ENCODE measurements around the gene FBXL16. TPM values are rescaled to one million over a fixed set of nuclear protein-coding genes. Genes with fewer than 3 reads are reported as not detected.

FBXL16 gene
- total and polyA plus RNA-seq, 2 of the 13 experiments (the other 11 are each of a cell fraction or from before 2014, with no cell fraction given), result 0.22 to 2.0 TPM

- no peak for TF ChIP-seq SNAPC4 (CRISPR knock-in tag; IDR thresholded peaks at IDR 0.05)
- peak in 1 of 2 experiments; percentile 80; a peak in 2 of 4 replicates for TF ChIP-seq POLR2A (IDR thresholded peaks at IDR 0.05; ENCODE audit: insufficient read depth in 1 of 2, low read depth in 2 of 2, low read length in 2 of 2)
- TF ChIP-seq ZBTB20 (CRISPR knock-in tag; IDR thresholded peaks at IDR 0.05; ENCODE audit: borderline replicate concordance, low read depth), result no peak
- TF ChIP-seq ZNF589 (CRISPR knock-in tag; conservative IDR thresholded peaks at IDR 0.05), result no peak
- TF ChIP-seq ISL2 (CRISPR knock-in tag; IDR thresholded peaks at IDR 0.05), result no peak
- TF ChIP-seq GATAD2A (CRISPR knock-in tag; IDR thresholded peaks at IDR 0.05), result peak; percentile 47
- TF ChIP-seq TOPORS (CRISPR knock-in tag; IDR thresholded peaks at IDR 0.05), result no peak
- TF ChIP-seq GABPA (IDR thresholded peaks at IDR 0.05; ENCODE audit: low read depth, low read length), result no peak
- TF ChIP-seq GABPA (CRISPR knock-in tag; IDR thresholded peaks at IDR 0.05; ENCODE audit: low read depth), result peak; percentile 26
- peak; percentile 66 for TF ChIP-seq HNF4A (CRISPR knock-in tag; IDR thresholded peaks at IDR 0.05)
- TF ChIP-seq ZNF276 (CRISPR knock-in tag; IDR thresholded peaks at IDR 0.05; ENCODE audit: low read depth), result no peak
- TF ChIP-seq PHF20 (CRISPR knock-in tag; IDR thresholded peaks at IDR 0.05), result no peak
- TF ChIP-seq SMARCE1 (IDR thresholded peaks at IDR 0.05; ENCODE audit: borderline replicate concordance), result no peak
- no peak for TF ChIP-seq HNRNPH1 (optimal IDR thresholded peaks at IDR 0.05; ENCODE audit: low read depth, low read length)
- TF ChIP-seq ZNF543 (CRISPR knock-in tag; IDR thresholded peaks at IDR 0.05), result no peak
- no peak for TF ChIP-seq KLF9 (CRISPR knock-in tag; IDR thresholded peaks at IDR 0.05; ENCODE audit: low read depth)
- peak; percentile 55 for TF ChIP-seq NR2C2 (CRISPR knock-in tag; IDR thresholded peaks at IDR 0.05; ENCODE audit: borderline replicate concordance)
- TF ChIP-seq ZNF30 (CRISPR knock-in tag; IDR thresholded peaks at IDR 0.05), result no peak
- TF ChIP-seq TEF (CRISPR knock-in tag; IDR thresholded peaks at IDR 0.05), result no peak
- 0 out of 2 replicates have a peak, but pooled peaks have one; percentile 49 for TF ChIP-seq SP5 (CRISPR knock-in tag; IDR thresholded peaks at IDR 0.05; ENCODE audit: borderline replicate concordance, low read depth)
- TF ChIP-seq SALL1 (CRISPR knock-in tag; IDR thresholded peaks at IDR 0.05), result peak; percentile 20; the same call in 1 of the 2 replicates
- TF ChIP-seq NFIC (IDR thresholded peaks at IDR 0.05; ENCODE audit: low read length), result no peak
- no peak for TF ChIP-seq BCL3 (CRISPR knock-in tag; IDR thresholded peaks at IDR 0.05)
Observed at GRCh38 chr16:739560-740458, 34.2 kb upstream of the FBXL16 start (continued).
